ENCODE data around the gene GRAMD1C. TPM values are rescaled to one million over a fixed set of nuclear protein-coding genes. Genes with fewer than 3 reads are reported as not detected.

The GRAMD1C gene
- polyA plus RNA-seq, 2 of the 4 experiments (the other 2 are of a cell fraction) = 0.32 to 0.59 TPM

DNA sequence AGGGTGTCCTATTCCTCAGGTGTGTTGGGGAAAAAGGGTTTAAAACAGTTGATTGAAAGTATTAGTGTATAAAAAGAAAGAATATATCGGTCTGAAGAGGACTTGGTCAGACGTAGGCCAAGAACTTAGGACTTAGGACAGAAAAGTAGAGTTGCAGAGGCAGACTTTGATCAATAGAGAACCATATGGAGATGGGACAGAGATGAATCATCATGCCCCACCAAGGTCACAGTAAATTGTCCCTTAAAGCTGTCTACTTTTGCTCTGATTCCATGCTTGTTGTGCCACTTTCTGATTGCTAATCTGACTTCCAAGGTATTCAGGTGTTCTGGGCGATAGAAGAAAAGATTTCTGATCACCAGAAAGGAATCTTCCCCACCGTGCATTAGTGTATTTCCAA lies 56.3 kb downstream of the GRAMD1C start:
- TF ChIP-seq RCOR1 (IDR thresholded peaks at IDR 0.05; ENCODE audit: low read depth, low read length) (no peak), HOXB13 (CRISPR knock-in tag; IDR thresholded peaks at IDR 0.05; ENCODE audit: low read depth) (no peak), HDAC2 (IDR thresholded peaks at IDR 0.05) (no peak), CHD2 (IDR thresholded peaks at IDR 0.05; ENCODE audit: low read length, partially characterized antibody) (no peak), ESRRA (IDR thresholded peaks at IDR 0.05; ENCODE audit: borderline replicate concordance, low read length) (no peak), NPAS2 (CRISPR knock-in tag; IDR thresholded peaks at IDR 0.05; ENCODE audit: borderline replicate concordance) (no peak), POLR2AphosphoS2 (conservative IDR thresholded peaks at IDR 0.05; ENCODE audit: low read length) (no peak), CBX2 (IDR thresholded peaks at IDR 0.05; ENCODE audit: borderline replicate concordance, low read depth) (no peak), CTCF (IDR thresholded peaks at IDR 0.05) (no peak), FOSB (CRISPR knock-in tag; IDR thresholded peaks at IDR 0.05) (no peak), ZC3H11A (IDR thresholded peaks at IDR 0.05) (no peak), CHD4 (IDR thresholded peaks at IDR 0.05; ENCODE audit: borderline replicate concordance) (no peak), TP53 (CRISPR knock-in tag; IDR thresholded peaks at IDR 0.05) (no peak), NFE2L2 (conservative IDR thresholded peaks at IDR 0.05; ENCODE audit: low read length) (no peak)
- TF ChIP-seq, protein P1, sequence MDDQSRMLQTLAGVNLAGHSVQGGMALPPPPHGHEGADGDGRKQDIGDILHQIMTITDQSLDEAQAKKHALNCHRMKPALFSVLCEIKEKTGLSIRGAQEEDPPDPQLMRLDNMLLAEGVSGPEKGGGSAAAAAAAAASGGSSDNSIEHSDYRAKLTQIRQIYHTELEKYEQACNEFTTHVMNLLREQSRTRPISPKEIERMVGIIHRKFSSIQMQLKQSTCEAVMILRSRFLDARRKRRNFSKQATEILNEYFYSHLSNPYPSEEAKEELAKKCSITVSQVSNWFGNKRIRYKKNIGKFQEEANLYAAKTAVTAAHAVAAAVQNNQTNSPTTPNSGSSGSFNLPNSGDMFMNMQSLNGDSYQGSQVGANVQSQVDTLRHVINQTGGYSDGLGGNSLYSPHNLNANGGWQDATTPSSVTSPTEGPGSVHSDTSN (IDR thresholded peaks at IDR 0.05) = no peak
- FAIRE-seq (no peak), DNase-seq (ENCODE audit: low read depth in 1 of 2, low spot score in 1 of 2) (no peak), ATAC-seq (no peak)
- ChIA-PET CTCF (interaction anchor here (0.6 to 0.7 kb wide), 2 partner anchors 12 to 34 kb away, joined by 3 read pairs; no protein-coding TSS in a partner anchor), POLR2A (interaction anchor here (0.6 kb wide), 1 partner anchor 16 kb away, joined by 3 read pairs; no protein-coding TSS in a partner anchor)
- Histone ChIP-seq H3K4me3 (no peak overlapping the region), H3K4me1 (no peaks in the 10 kb centered on the region), H3K27ac (no peak overlapping the region), H3K9me3 (no peaks in the 10 kb centered on the region), H3K4me2 (no peak overlapping the region)
- 64% methylated on average over 4 of the region's 4 CpGs for WGBS (ENCODE audit: missing lambda C conversion rate)

DNA sequence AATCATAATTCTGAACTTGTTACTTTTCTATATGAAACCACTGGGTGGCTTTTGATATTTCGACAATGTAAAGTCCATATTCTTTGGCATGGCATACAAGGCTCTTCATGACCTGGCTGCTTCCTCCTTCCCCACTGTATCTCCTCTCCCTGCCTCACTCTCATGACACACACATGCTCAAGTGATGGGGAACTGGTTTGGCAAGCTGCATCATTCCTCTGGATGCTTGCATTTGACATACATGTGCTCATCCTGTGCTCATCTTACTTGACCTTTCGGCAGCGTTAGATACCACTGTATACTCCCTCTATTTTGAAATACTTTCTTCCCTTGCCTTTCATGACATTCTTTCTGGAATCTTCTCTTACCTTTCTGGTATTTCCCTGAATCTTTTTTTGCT lies 57.4 kb downstream of the GRAMD1C start:
- CTCF ChIA-PET = interaction anchor here (1.6 kb wide), 1 partner anchor 15 kb away, joined by 3 read pairs; no protein-coding TSS in a partner anchor

DNA sequence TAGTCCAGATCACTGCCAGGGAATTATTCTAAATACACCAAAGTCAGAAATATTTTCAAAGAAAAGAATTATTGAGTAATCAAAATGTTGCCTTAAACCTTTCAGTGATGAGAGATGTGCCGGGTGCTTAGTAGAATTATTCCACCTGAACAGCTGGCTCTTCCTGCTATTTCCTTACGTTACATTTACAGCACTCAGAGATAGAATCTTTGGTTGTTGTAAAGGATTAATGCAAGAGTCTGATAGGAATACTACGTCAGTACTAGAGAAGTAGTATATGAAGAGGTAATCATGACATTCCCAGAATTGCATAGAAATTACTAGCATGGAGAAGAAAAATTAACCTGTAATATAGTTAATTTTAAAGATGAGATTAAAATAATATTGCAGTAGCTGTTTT lies 58.3 kb downstream of the GRAMD1C start:
- ChIA-PET POLR2A (no interaction called here), CTCF (interaction anchor here (0.9 to 1.6 kb wide), 5 partner anchors 10 to 160 kb away, joined by 3 to 6 read pairs (median 3); no protein-coding TSS in a partner anchor)
- Histone ChIP-seq H3K4me1 (no peaks in the 10 kb centered on the region), H3K4me2 (peak overlapping the region; percentile 20; the same call in 1 of the 3 replicates), H3K4me3 (no peak overlapping the region), H3K27ac (no peak overlapping the region), H3K9me3 (no peaks in the 10 kb centered on the region)
- WGBS (ENCODE audit: missing lambda C conversion rate) = 74% methylated on average over 3 of the region's 3 CpGs
- no peak for DNase-seq (ENCODE audit: low read depth in 1 of 2, low spot score in 1 of 2)
- TF ChIP-seq ATOH8 (CRISPR knock-in tag; IDR thresholded peaks at IDR 0.05; ENCODE audit: low read depth) = no peak
- no peak for TF ChIP-seq MYC (IDR thresholded peaks at IDR 0.05; ENCODE audit: borderline replicate concordance, low read length)
- no peak for TF ChIP-seq KDM5A (IDR thresholded peaks at IDR 0.05)
- TF ChIP-seq SMC3 (IDR thresholded peaks at IDR 0.05) = no peak
- TF ChIP-seq ZC3H11A (IDR thresholded peaks at IDR 0.05) = no peak
- TF ChIP-seq PHF8 (IDR thresholded peaks at IDR 0.05; ENCODE audit: borderline replicate concordance, low read depth) = no peak
- TF ChIP-seq CBX8 (IDR thresholded peaks at IDR 0.05) = no peak
- no peak for TF ChIP-seq HEYL (CRISPR knock-in tag; IDR thresholded peaks at IDR 0.05)
- TF ChIP-seq JUNB (IDR thresholded peaks at IDR 0.05) = no peak
- no peak for TF ChIP-seq ZNF302 (CRISPR knock-in tag; IDR thresholded peaks at IDR 0.05)
- no peak for FAIRE-seq
- ATAC-seq = no peak

More for the DNA sequence above, 57.4 kb downstream of the GRAMD1C start:
- DNase-seq (ENCODE audit: low read depth in 1 of 2, low spot score in 1 of 2) (no peak), ATAC-seq (no peak), FAIRE-seq (no peak)
- Histone ChIP-seq H3K4me2 (no peak overlapping the region), H3K9me3 (no peaks in the 10 kb centered on the region), H3K4me1 (no peaks in the 10 kb centered on the region), H3K27ac (no peak overlapping the region), H3K4me3 (no peak overlapping the region)
- WGBS (ENCODE audit: missing lambda C conversion rate) = 69% methylated on average over 3 of the region's 3 CpGs
- POLR2A ChIA-PET = no interaction called here
- TF ChIP-seq MAZ (IDR thresholded peaks at IDR 0.05; ENCODE audit: borderline replicate concordance, low read depth, low read length) (no peak), CEBPB (IDR thresholded peaks at IDR 0.05) (no peak)
